Spinal cord (tissue), 10 donors: ENCODE data around the gene PDK3. TPM values are rescaled to one million over a fixed set of nuclear protein-coding genes. Genes with fewer than 3 reads are reported as not detected.

Source experiments
- DNase-seq, 6 donors: peaks; one replicate each; pipeline versions ENCODE4 v3.0.0 to v3.0.0-alpha.2; 2013 to 2015; ENCODE audit warnings: low spot score in 6 of 6, low read depth in 4 of 6
- H3K27ac ChIP-seq: one replicate; pipeline ENCODE4 v1.5.1; 2013; ENCODE audit warnings: low read depth, low read length, control low read depth
- H3K27me3 ChIP-seq: one replicate; pipeline ENCODE4 v1.6.1; 2013; ENCODE audit warnings: low read length; ENCODE audit not compliant: control insufficient read depth, insufficient read depth
- H3K36me3 ChIP-seq: one replicate; pipeline ENCODE4 v1.6.1; 2013; ENCODE audit warnings: low read length; ENCODE audit not compliant: control insufficient read depth, insufficient read depth
- H3K4me1 ChIP-seq: one replicate; pipeline ENCODE4 v1.6.1; 2013; ENCODE audit warnings: low read length; ENCODE audit not compliant: control insufficient read depth, insufficient read depth
- H3K4me3 ChIP-seq: one replicate; pipeline ENCODE4 v1.5.1; 2013; ENCODE audit warnings: low read depth, low read length, control low read depth
- H3K9me3 ChIP-seq: one replicate; pipeline ENCODE4 v1.6.1; 2013; ENCODE audit warnings: low read length; ENCODE audit not compliant: control insufficient read depth, insufficient read depth
- WGBS: methylation state at CpG from one replicate; pipeline ENCODE4 v1.1.5; 2013; ENCODE audit warnings: missing lambda C conversion rate; ENCODE audit not compliant: insufficient coverage; 5-methylcytosine and 5-hydroxymethylcytosine counted together
- polyA plus RNA-seq, 2 donors: library from polyadenylated mRNA; unstranded; fragments of 120-200 nt; gene quantifications; one replicate each; pipeline ENCODE4 v1.2.1, GENCODE V29; 2013; ENCODE audit not compliant: insufficient read length in 2 of 2
- total RNA-seq, 2 donors: library from RNA; depleted of rRNA in 1 of 2; stranded (reverse); fragments of 120-200 nt in 1 of 2; fragments of >200 nt in 1 of 2; gene quantifications; one replicate each; pipeline versions ENCODE4 v1.2.3 to v1.2.4, GENCODE V29; 2013 to 2014
- donor health status: healthy.

PDK3 gene
- total and polyA plus RNA-seq, 4 donors: 3.2 to 27.5 (median 8.3) TPM

DNA sequence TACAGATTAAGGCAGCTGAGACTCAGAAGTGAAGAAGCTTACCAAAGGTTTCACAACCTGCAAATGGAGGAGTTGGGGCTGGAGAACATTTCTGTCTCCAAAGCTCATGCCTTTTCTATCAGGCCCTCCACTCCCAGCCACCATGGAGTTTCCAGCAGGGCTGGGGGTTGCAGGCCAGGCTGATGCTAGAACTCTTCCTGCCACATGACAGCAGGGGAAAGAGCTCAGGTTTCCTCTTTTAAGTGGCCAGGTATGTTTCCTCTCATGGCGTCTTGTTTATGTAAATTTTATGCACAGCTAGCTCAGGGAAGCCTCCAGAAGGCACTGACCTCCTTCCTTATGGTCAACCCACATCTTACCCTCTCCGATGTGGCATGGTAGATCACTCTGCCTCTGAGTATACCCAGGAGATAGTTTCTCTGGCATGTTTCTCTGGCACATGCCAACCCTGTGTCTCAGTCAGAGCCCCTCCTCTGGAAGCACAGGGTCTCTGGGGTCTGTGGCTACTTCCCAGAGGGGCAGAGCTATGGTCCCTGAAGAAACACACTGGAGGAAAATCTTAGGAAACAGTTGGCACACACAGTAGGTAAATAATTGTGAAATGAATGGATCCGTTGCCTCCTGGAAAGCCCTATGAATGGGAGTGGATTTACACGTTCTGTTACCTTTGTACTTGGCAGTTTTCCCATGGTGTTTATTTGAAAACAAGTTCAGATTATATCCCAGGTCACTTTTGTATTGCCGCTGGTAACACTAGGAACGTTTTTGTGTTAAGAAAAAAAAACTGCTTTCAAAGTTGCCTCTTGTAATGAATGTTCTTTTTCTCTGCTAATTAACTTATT is 28.9 kb downstream of the PDK3 start:
- Histone ChIP-seq H3K4me3 (no peak overlapping the region), H3K36me3 (no peaks in the 10 kb centered on the region), H3K27ac (no peak overlapping the region), H3K4me1 (peaks cover 5% of the 10 kb centered on the region), H3K9me3 (no peaks in the 10 kb centered on the region), H3K27me3 (peaks cover 7% of the 10 kb centered on the region)
- 24% methylated on average over 3 of the region's 6 CpGs for WGBS
- no peak for DNase-seq

DNA sequence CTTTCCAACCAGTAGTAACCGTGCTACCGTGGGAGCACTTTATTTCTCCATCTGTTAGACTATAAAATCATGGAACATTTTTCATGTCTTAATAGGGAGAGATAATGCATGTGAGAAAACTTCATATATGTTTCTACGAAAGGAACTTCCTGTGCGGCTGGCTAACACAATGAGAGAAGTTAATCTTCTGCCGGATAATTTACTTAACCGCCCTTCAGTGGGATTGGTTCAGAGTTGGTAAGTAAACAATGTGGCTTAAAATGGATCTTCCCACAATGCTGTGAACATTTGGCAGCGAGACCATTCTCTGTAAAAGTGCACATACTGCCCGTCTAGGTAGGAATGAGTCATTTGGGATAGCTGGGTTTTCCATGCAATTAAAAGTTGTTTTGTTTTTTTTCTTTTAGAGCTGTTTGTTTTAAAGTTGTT is 29.6 kb downstream of the PDK3 start:
- Histone ChIP-seq H3K36me3 (no peaks in the 10 kb centered on the region), H3K4me3 (no peak overlapping the region), H3K4me1 (peaks cover 5% of the 10 kb centered on the region), H3K27me3 (peaks cover 7% of the 10 kb centered on the region), H3K9me3 (no peaks in the 10 kb centered on the region), H3K27ac (no peak overlapping the region)
- WGBS: 56% methylated on average over 6 of the region's 8 CpGs
- peak in 2 of 6 donors; percentile 36 to 66 for DNase-seq

DNA sequence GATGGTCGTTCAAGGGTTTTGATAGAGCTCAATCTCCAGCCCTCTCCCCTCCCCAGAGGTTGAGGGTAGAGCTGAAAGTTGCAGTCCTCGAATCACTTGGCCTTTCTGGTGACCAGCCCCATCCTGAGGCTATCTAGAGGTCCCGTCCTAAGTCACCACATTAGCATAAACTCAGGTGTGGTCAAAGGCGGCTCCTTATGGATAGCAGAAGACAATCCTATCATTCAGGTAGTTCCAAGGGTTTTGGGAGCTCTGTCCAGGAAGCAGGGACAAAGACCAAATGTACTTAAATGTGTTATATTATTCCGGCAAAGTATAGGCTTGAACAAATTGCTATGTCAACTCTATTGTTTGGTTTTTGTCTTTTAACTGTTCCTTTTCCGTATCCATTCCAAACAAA is 30.6 kb downstream of the PDK3 start:
- Histone ChIP-seq H3K36me3 (no peaks in the 10 kb centered on the region), H3K9me3 (no peaks in the 10 kb centered on the region), H3K4me3 (no peak overlapping the region), H3K27ac (no peak overlapping the region), H3K4me1 (peaks cover 5% of the 10 kb centered on the region), H3K27me3 (peaks cover 9% of the 10 kb centered on the region)
- 80% methylated on average over 1 of the region's 6 CpGs for WGBS
- no peak for DNase-seq

DNA sequence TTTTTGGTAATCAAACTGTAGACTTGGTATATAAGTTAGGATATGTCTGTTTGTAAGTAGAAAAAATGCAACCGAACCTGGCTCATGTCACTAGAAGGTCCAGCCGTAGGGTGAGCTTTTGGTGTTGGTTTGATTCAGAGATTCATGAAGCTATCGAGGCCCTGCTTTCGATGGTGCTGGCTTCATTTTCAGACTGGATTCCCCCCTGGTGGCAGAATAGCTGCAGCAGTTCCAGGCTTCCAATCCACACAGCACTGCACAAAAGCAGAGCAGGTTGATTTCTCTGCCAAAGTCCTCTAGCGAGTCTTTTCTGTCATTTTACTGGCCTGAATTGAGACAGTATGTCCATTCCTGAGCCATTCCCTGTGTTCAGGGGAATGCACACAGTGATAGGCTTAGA is 33.1 kb downstream of the PDK3 start:
- Histone ChIP-seq H3K36me3 (no peaks in the 10 kb centered on the region), H3K27ac (no peak overlapping the region), H3K4me1 (peaks cover 5% of the 10 kb centered on the region), H3K9me3 (no peaks in the 10 kb centered on the region), H3K27me3 (peaks cover 9% of the 10 kb centered on the region), H3K4me3 (no peak overlapping the region)
- WGBS: 59% methylated on average over 5 of the region's 5 CpGs
- peak in 2 of 6 donors; percentile 35 to 39 for DNase-seq

DNA sequence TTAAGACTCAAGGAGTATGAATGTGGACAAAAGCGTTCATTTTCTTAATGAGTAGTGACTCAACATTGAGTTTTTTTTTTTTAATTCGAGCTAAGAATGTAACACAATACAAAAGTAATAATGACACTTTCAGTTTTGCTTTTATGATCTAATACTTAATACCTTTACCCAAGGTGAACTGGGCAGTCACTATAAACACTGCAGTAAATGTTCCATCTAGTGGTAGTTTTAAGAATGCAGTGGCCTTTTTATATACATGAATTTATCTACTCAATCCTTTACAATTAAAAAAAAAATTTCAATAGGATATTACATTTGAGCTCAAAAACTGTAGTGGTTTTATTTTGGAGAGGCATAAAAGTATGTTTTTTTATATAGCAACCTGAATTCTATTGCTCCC is 33.9 kb downstream of the PDK3 start:
- Histone ChIP-seq H3K4me3 (no peak overlapping the region), H3K27me3 (peaks cover 7% of the 10 kb centered on the region), H3K9me3 (no peaks in the 10 kb centered on the region), H3K27ac (no peak overlapping the region), H3K36me3 (no peaks in the 10 kb centered on the region), H3K4me1 (peaks cover 1% of the 10 kb centered on the region)
- DNase-seq: peak in 2 of 6 donors; percentile 10 to 43
- WGBS: no CpG with 5 or more reads among the region's 2 CpGs

DNA sequence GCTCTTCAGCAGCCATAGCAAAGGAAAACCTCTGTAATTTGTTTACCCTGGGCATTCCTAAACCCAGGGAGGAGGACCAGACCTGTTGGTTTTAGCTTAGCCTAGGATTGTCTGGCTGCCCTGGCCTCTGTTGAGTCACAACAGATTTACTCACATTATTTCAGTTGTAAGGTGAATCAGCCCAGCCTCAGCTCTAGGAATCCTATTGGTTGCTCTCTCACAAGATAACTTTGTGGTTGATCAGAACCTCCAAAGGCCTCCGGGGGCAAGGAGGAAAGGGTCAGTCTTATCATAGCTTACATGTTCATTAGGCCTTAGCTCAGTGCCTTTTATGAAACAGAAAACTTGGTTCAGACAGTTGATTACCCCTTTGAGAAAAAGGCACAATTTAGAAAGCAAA is 41.0 kb downstream of the PDK3 start:
- WGBS: no CpG with 5 or more reads among the region's 1 CpG
- Histone ChIP-seq H3K27me3 (peaks cover 4% of the 10 kb centered on the region), H3K36me3 (no peaks in the 10 kb centered on the region), H3K4me3 (no peak overlapping the region), H3K9me3 (no peaks in the 10 kb centered on the region), H3K4me1 (no peaks in the 10 kb centered on the region), H3K27ac (no peak overlapping the region)
- DNase-seq: no peak

DNA sequence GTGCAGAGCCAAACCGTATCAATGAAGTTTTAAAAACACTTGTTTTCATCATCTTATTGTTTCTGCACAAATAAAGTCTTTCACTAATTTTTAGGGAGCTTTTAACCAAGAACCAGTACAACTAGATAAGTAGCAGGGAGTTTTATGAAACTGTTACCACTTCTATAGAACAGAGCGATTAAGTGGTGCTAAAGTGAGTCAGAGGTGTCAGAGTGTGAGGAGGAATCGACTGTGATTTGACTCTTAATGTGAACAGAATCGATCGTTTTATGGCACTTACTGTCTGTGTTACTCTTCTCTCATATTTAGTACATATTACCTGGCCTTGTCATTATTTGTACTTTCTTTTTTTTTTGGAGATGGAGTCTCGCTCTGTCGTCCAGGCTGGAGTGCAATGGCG is 43.3 kb downstream of the PDK3 start:
- no peak for DNase-seq
- no peak overlapping the region for H3K27ac ChIP-seq
- H3K4me3 ChIP-seq: no peak overlapping the region
- no peaks in the 10 kb centered on the region for H3K9me3 ChIP-seq
- H3K27me3 ChIP-seq: peaks cover 9% of the 10 kb centered on the region
- H3K4me1 ChIP-seq: no peaks in the 10 kb centered on the region
- WGBS: no CpG with 5 or more reads among the region's 8 CpGs
- no peaks in the 10 kb centered on the region for H3K36me3 ChIP-seq

DNA sequence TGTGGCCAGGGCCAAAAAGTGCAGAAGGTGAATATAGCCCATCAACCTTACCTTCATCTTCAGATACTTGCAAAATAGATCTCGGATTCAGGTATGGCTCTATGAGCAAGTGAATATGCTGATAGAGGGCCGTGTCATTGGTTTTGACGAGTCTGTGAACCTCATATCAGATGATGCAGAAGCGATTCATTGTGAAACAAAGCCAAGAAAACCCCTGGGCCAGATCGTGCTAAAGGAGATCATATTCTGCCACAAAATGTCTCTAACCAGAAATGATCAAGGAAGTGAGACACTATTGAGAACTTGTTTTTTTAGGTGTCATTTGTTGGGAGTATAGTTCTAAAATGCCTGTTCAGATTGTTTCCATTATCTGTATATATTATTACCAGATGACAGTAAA is 48.3 kb downstream of the PDK3 start:
- Histone ChIP-seq H3K27me3 (peaks cover 7% of the 10 kb centered on the region), H3K27ac (no peak overlapping the region), H3K9me3 (no peaks in the 10 kb centered on the region), H3K4me3 (no peak overlapping the region), H3K36me3 (no peaks in the 10 kb centered on the region), H3K4me1 (no peaks in the 10 kb centered on the region)
- 79% methylated on average over 3 of the region's 5 CpGs for WGBS
- no peak for DNase-seq

DNA sequence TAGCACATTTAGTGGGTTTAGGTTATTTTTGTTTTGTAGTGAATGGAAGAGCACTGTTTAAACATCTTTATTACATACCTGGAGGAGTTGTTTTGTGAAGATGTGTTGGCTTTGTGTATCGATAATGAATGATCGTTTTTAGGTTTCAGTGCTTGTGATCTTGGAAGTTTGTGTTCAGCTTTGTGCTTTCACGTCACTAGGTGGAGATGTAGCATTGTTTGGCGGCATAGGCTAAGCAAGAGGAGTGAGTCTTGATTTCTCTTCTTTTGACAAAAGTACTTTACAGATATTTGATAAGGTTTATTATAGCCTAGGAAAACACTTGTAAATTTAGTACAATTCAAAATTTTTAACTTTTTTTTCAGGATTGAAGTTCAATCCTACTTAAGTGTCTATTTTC is 50.4 kb downstream of the PDK3 start:
- no peaks in the 10 kb centered on the region for H3K36me3 ChIP-seq
- H3K4me3 ChIP-seq: no peak overlapping the region
- peaks cover 5% of the 10 kb centered on the region for H3K27me3 ChIP-seq
- no peaks in the 10 kb centered on the region for H3K9me3 ChIP-seq
- H3K27ac ChIP-seq: no peak overlapping the region
- H3K4me1 ChIP-seq: no peaks in the 10 kb centered on the region
- WGBS: 50% methylated on average over 2 of the region's 4 CpGs
- DNase-seq: peak in 2 of 6 donors; percentile 55 to 78

DNA sequence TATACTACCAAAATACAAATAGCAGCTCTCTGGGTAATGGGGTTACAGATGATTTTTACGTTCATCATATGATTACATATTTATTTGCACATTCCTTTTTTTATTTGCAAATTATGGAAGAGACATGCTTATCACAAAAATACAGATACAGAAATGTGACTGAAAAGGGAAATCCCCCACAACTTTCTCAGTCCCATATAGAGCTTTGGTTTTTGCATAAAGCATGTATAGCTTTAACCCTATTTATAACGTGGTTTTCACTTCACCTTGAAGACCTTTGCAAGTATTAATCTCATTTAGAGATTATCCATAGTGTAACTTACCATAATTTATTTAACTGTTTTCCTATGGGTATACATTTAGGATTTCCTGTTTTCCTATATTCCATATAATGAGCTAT is 55.4 kb downstream of the PDK3 start:
- no peaks in the 10 kb centered on the region for H3K9me3 ChIP-seq
- DNase-seq: no peak
- H3K36me3 ChIP-seq: no peaks in the 10 kb centered on the region
- no peak overlapping the region for H3K4me3 ChIP-seq
- H3K27me3 ChIP-seq: peaks cover 4% of the 10 kb centered on the region
- no peak overlapping the region for H3K27ac ChIP-seq
- WGBS: no CpG with 5 or more reads among the region's 2 CpGs
- no peaks in the 10 kb centered on the region for H3K4me1 ChIP-seq
